ENCODE data around the gene RRP1B.

The RRP1B gene

DNA sequence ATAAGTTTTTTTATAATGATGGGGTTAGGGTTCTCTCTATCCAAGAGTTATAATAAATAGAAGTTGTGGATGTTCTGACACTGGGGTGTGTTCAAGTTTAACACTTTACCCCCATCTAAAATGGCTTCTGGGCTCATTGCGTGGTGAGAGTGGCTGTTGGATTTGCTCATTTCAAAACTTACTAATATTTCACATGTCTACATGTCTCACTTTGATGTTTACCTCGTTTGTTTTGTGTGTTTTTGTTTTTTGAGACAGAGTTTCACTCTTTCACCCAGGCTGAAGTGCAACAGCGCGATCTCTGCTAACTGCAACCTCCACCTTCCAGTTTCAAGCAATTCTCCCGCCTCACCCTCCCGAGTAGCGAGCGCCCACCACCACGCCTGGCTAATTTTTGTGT lies 3.7 kb downstream of the RRP1B start:
- Histone ChIP-seq H3K4me3 (ENCODE audit: low read length) (no peak overlapping the region), H2AFZ (ENCODE audit: low read length) (no peak overlapping the region), H3K36me3 (replicated peaks; ENCODE audit: insufficient read depth, low read length) (peaks cover 19% of the 10 kb centered on the region), H3K4me1 (ENCODE audit: low read length) (peaks cover 18% of the 10 kb centered on the region), H3K9me2 (replicated peaks; ENCODE audit: insufficient read depth, low read length) (no peaks in the 10 kb centered on the region), H4K20me1 (ENCODE audit: insufficient read depth, low read length) (no peaks in the 10 kb centered on the region; the same call in 1 of the 2 replicates), H3K9me3 (replicated peaks; ENCODE audit: insufficient read depth, low read length) (no peaks in the 10 kb centered on the region), H3K27me3 (replicated peaks; ENCODE audit: insufficient read depth, low read length) (no peaks in the 10 kb centered on the region), H3K27ac (ENCODE audit: low read length) (no peak overlapping the region), H3K79me2 (ENCODE audit: low read length) (peaks cover 86% of the 10 kb centered on the region), H3K9ac (ENCODE audit: low read length) (no peak overlapping the region), H3F3A (ENCODE audit: insufficient read depth, low read length) (peaks cover 9% of the 10 kb centered on the region), H3K4me2 (ENCODE audit: low read depth, low read length) (no peak overlapping the region)
- no peak for DNase-seq
- TF ChIP-seq EZH2phosphoT487 (IDR thresholded peaks at IDR 0.05; ENCODE audit: low read length) (no peak), EZH2 (optimal IDR thresholded peaks at IDR 0.05; ENCODE audit: low read depth, low read length) (no peak)
- TF ChIP-seq, protein P1, sequence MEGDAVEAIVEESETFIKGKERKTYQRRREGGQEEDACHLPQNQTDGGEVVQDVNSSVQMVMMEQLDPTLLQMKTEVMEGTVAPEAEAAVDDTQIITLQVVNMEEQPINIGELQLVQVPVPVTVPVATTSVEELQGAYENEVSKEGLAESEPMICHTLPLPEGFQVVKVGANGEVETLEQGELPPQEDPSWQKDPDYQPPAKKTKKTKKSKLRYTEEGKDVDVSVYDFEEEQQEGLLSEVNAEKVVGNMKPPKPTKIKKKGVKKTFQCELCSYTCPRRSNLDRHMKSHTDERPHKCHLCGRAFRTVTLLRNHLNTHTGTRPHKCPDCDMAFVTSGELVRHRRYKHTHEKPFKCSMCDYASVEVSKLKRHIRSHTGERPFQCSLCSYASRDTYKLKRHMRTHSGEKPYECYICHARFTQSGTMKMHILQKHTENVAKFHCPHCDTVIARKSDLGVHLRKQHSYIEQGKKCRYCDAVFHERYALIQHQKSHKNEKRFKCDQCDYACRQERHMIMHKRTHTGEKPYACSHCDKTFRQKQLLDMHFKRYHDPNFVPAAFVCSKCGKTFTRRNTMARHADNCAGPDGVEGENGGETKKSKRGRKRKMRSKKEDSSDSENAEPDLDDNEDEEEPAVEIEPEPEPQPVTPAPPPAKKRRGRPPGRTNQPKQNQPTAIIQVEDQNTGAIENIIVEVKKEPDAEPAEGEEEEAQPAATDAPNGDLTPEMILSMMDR (IDR thresholded peaks at IDR 0.05; ENCODE audit: low read length), result no peak

- no peak for DNase-seq
- peaks cover 14% of the 10 kb centered on the region for H3K4me1 ChIP-seq (ENCODE audit: low read length)
- TF ChIP-seq, protein P1 (IDR thresholded peaks at IDR 0.05; ENCODE audit: low read length), result no peak
- no peak for TF ChIP-seq EZH2 (optimal IDR thresholded peaks at IDR 0.05; ENCODE audit: low read depth, low read length)
- no peak for TF ChIP-seq EZH2phosphoT487 (IDR thresholded peaks at IDR 0.05; ENCODE audit: low read length)
- no peak overlapping the region for H3K9ac ChIP-seq (ENCODE audit: low read length)
- H3F3A ChIP-seq (ENCODE audit: insufficient read depth, low read length), result peaks cover 9% of the 10 kb centered on the region
- no peak overlapping the region for H3K4me3 ChIP-seq (ENCODE audit: low read length)
- H3K79me2 ChIP-seq (ENCODE audit: low read length), result peaks cover 99% of the 10 kb centered on the region
- no peak overlapping the region for H3K4me2 ChIP-seq (ENCODE audit: low read depth, low read length)
- H3K27ac ChIP-seq (ENCODE audit: low read length), result no peak overlapping the region
- peaks cover 19% of the 10 kb centered on the region for H3K36me3 ChIP-seq (replicated peaks; ENCODE audit: insufficient read depth, low read length)
- H3K27me3 ChIP-seq (replicated peaks; ENCODE audit: insufficient read depth, low read length), result no peaks in the 10 kb centered on the region
- no peaks in the 10 kb centered on the region; the same call in 1 of the 2 replicates for H4K20me1 ChIP-seq (ENCODE audit: insufficient read depth, low read length)
- H3K9me2 ChIP-seq (replicated peaks; ENCODE audit: insufficient read depth, low read length), result no peaks in the 10 kb centered on the region
- H3K9me3 ChIP-seq (replicated peaks; ENCODE audit: insufficient read depth, low read length), result no peaks in the 10 kb centered on the region
- H2AFZ ChIP-seq (ENCODE audit: low read length), result no peak overlapping the region
These were observed 5.0 kb downstream of the RRP1B start for GRCh38 chr21:43664358-43664757.

- Histone ChIP-seq H3K4me1 (ENCODE audit: low read length) (peaks cover 12% of the 10 kb centered on the region), H3K27ac (ENCODE audit: low read length) (no peak overlapping the region), H3K9me3 (replicated peaks; ENCODE audit: insufficient read depth, low read length) (no peaks in the 10 kb centered on the region), H3K4me2 (ENCODE audit: low read depth, low read length) (no peak overlapping the region), H3K27me3 (replicated peaks; ENCODE audit: insufficient read depth, low read length) (no peaks in the 10 kb centered on the region), H3K4me3 (ENCODE audit: low read length) (no peak overlapping the region), H3K79me2 (ENCODE audit: low read length) (peaks cover 100% of the 10 kb centered on the region), H3K36me3 (replicated peaks; ENCODE audit: insufficient read depth, low read length) (peaks cover 26% of the 10 kb centered on the region), H4K20me1 (ENCODE audit: insufficient read depth, low read length) (no peaks in the 10 kb centered on the region; the same call in 1 of the 2 replicates), H2AFZ (ENCODE audit: low read length) (no peak overlapping the region), H3K9me2 (replicated peaks; ENCODE audit: insufficient read depth, low read length) (no peaks in the 10 kb centered on the region), H3F3A (ENCODE audit: insufficient read depth, low read length) (no peaks in the 10 kb centered on the region; the same call in 1 of the 2 replicates), H3K9ac (ENCODE audit: low read length) (no peak overlapping the region)
- no peak for DNase-seq
- TF ChIP-seq EZH2phosphoT487 (IDR thresholded peaks at IDR 0.05; ENCODE audit: low read length) (no peak), EZH2 (optimal IDR thresholded peaks at IDR 0.05; ENCODE audit: low read depth, low read length) (no peak)
- TF ChIP-seq, protein P1 (IDR thresholded peaks at IDR 0.05; ENCODE audit: low read length), result no peak
These were observed 6.5 kb downstream of the RRP1B start for GRCh38 chr21:43665879-43666278.
